Stimulated activated effector memory CD8-positive, alpha-beta T cell treated with anti-CD3 and anti-CD28 coated beads, Interleukin-12 subunit alpha, Interleukin-12 subunit beta, amount 100 ng/mL, for 72 hours (primary cell): ENCODE data around the gene MYH16.
A peak's percentile ranks its signal among the peaks of the same experiment; 100 is the strongest.
"Not testable (repeated sequence)": the region's sequence is repeated elsewhere in the genome, so short reads cannot be mapped to it uniquely, and the experiment has no call there.

Experiments
- ATAC-seq: fragments of 150-1000 bp; cut with Tn5 transposase; 2 replicates; pipeline ENCODE4 v1.10.0; 2021
- DNase-seq, 2 donors: peaks; one replicate each; pipeline ENCODE4 v3.0.0; 2021 to 2022; ENCODE audit warnings: low spot score in 2 of 2
- H3K27ac Mint-ChIP-seq: one replicate; pipeline ENCODE4 v1.8.0; 2022; ENCODE audit warnings: mild to moderate bottlenecking, mixed read lengths
- H3K36me3 Mint-ChIP-seq: one replicate; pipeline ENCODE4 v1.8.0; 2022; ENCODE audit warnings: mild to moderate bottlenecking, mixed read lengths
- H3K4me1 Mint-ChIP-seq: one replicate; pipeline ENCODE4 v1.8.0; 2022; ENCODE audit warnings: mixed read lengths
- H3K4me3 Mint-ChIP-seq: one replicate; pipeline ENCODE4 v1.8.0; 2022; ENCODE audit warnings: mild to moderate bottlenecking, mixed read lengths
- H3K9me3 Mint-ChIP-seq: one replicate; pipeline ENCODE4 v1.8.0; 2022; ENCODE audit warnings: mixed read lengths

Gene MYH16

GRCh38 chr7:99252166-99252895 lies 20.3 kb upstream of the MYH16 start:
- no peaks in the 10 kb centered on the region for H3K36me3 Mint-ChIP-seq
- no peak for ATAC-seq
- no peaks in the 10 kb centered on the region for H3K4me1 Mint-ChIP-seq
- no peak overlapping the region for H3K4me3 Mint-ChIP-seq
- no peak overlapping the region for H3K27ac Mint-ChIP-seq
- no peaks in the 10 kb centered on the region for H3K9me3 Mint-ChIP-seq
- no peak for DNase-seq

- DNase-seq = no peak
- H3K4me3 Mint-ChIP-seq = no peak overlapping the region
- no peaks in the 10 kb centered on the region for H3K9me3 Mint-ChIP-seq
- H3K4me1 Mint-ChIP-seq = no peaks in the 10 kb centered on the region
- H3K27ac Mint-ChIP-seq = no peak overlapping the region
- H3K36me3 Mint-ChIP-seq = no peaks in the 10 kb centered on the region
- ATAC-seq = no peak
These were observed 19.3 kb upstream of the MYH16 start for GRCh38 chr7:99253369-99253768.

GRCh38 chr7:99254390-99254789 lies 18.2 kb upstream of the MYH16 start:
- ATAC-seq = no peak
- H3K4me1 Mint-ChIP-seq = no peaks in the 10 kb centered on the region
- H3K27ac Mint-ChIP-seq = no peak overlapping the region
- no peak overlapping the region for H3K4me3 Mint-ChIP-seq
- no peak for DNase-seq
- no peaks in the 10 kb centered on the region for H3K36me3 Mint-ChIP-seq
- no peaks in the 10 kb centered on the region for H3K9me3 Mint-ChIP-seq

- no peak for ATAC-seq
- Mint-ChIP-seq H3K4me3 (no peak overlapping the region), H3K9me3 (no peaks in the 10 kb centered on the region), H3K27ac (no peak overlapping the region), H3K4me1 (no peaks in the 10 kb centered on the region), H3K36me3 (no peaks in the 10 kb centered on the region)
- DNase-seq = no peak
These were observed 17.2 kb upstream of the MYH16 start for GRCh38 chr7:99255463-99255862.

- no peaks in the 10 kb centered on the region for H3K9me3 Mint-ChIP-seq
- H3K36me3 Mint-ChIP-seq = no peaks in the 10 kb centered on the region
- H3K4me3 Mint-ChIP-seq = no peak overlapping the region
- H3K27ac Mint-ChIP-seq = no peak overlapping the region
- DNase-seq = no peak
- no peaks in the 10 kb centered on the region for H3K4me1 Mint-ChIP-seq
- no peak for ATAC-seq
These were observed 15.6 kb upstream of the MYH16 start for GRCh38 chr7:99257065-99257464.

GRCh38 chr7:99257675-99258074 lies 15.0 kb upstream of the MYH16 start:
- DNase-seq = no peak
- no peak for ATAC-seq
- H3K4me1 Mint-ChIP-seq = no peaks in the 10 kb centered on the region

GRCh38 chr7:99258501-99258900 lies 14.1 kb upstream of the MYH16 start:
- DNase-seq = no peak
- Mint-ChIP-seq H3K4me1 (no peaks in the 10 kb centered on the region), H3K9me3 (no peaks in the 10 kb centered on the region), H3K27ac (no peak overlapping the region), H3K36me3 (no peaks in the 10 kb centered on the region), H3K4me3 (no peak overlapping the region)
- ATAC-seq = no peak

More at GRCh38 chr7:99257675-99258074, 15.0 kb upstream of the MYH16 start:
- H3K9me3 Mint-ChIP-seq = no peaks in the 10 kb centered on the region
- H3K36me3 Mint-ChIP-seq = no peaks in the 10 kb centered on the region
- H3K27ac Mint-ChIP-seq = no peak overlapping the region
- no peak overlapping the region for H3K4me3 Mint-ChIP-seq

GRCh38 chr7:99260395-99260794 lies 12.2 kb upstream of the MYH16 start:
- ATAC-seq = no peak
- Mint-ChIP-seq H3K4me3 (no peak overlapping the region), H3K4me1 (no peaks in the 10 kb centered on the region), H3K9me3 (no peaks in the 10 kb centered on the region), H3K36me3 (no peaks in the 10 kb centered on the region), H3K27ac (no peak overlapping the region)
- DNase-seq = no peak

- ATAC-seq (no peak), DNase-seq (no peak)
- Mint-ChIP-seq H3K4me1 (no peaks in the 10 kb centered on the region), H3K27ac (no peak overlapping the region), H3K36me3 (no peaks in the 10 kb centered on the region), H3K4me3 (no peak overlapping the region), H3K9me3 (no peaks in the 10 kb centered on the region)
These were observed 11.0 kb upstream of the MYH16 start for GRCh38 chr7:99261646-99262045.

- Mint-ChIP-seq H3K36me3 (no peaks in the 10 kb centered on the region), H3K4me1 (no peaks in the 10 kb centered on the region), H3K4me3 (no peak overlapping the region), H3K27ac (no peak overlapping the region), H3K9me3 (no peaks in the 10 kb centered on the region)
- DNase-seq (no peak), ATAC-seq (no peak)
These were observed 6.7 kb upstream of the MYH16 start for GRCh38 chr7:99265848-99266480.

GRCh38 chr7:99267481-99267840 lies 5.2 kb upstream of the MYH16 start:
- Mint-ChIP-seq H3K9me3 (no peaks in the 10 kb centered on the region), H3K4me3 (no peak overlapping the region), H3K4me1 (no peaks in the 10 kb centered on the region), H3K27ac (no peak overlapping the region), H3K36me3 (no peaks in the 10 kb centered on the region)
- ATAC-seq = peak; percentile 49
- DNase-seq = no peak

- no peak overlapping the region for H3K4me3 Mint-ChIP-seq
- no peaks in the 10 kb centered on the region for H3K4me1 Mint-ChIP-seq
- DNase-seq = no peak
- no peaks in the 10 kb centered on the region for H3K36me3 Mint-ChIP-seq
- no peak overlapping the region for H3K27ac Mint-ChIP-seq
- ATAC-seq = no peak
- H3K9me3 Mint-ChIP-seq = no peaks in the 10 kb centered on the region
These were observed 4.6 kb upstream of the MYH16 start for GRCh38 chr7:99267841-99268576.

GRCh38 chr7:99268577-99268908 lies 4.1 kb upstream of the MYH16 start:
- H3K4me3 Mint-ChIP-seq = no peak overlapping the region
- DNase-seq (no peak), ATAC-seq (no peak)
- no peak overlapping the region for H3K27ac Mint-ChIP-seq
- no peaks in the 10 kb centered on the region for H3K36me3 Mint-ChIP-seq
- H3K9me3 Mint-ChIP-seq = no peaks in the 10 kb centered on the region
- peaks cover 4% of the 10 kb centered on the region for H3K4me1 Mint-ChIP-seq

GRCh38 chr7:99270702-99271101 lies 1.9 kb upstream of the MYH16 start:
- H3K4me1 Mint-ChIP-seq = peaks cover 13% of the 10 kb centered on the region
- no peak overlapping the region for H3K4me3 Mint-ChIP-seq
- DNase-seq (no peak), ATAC-seq (no peak)
- H3K9me3 Mint-ChIP-seq = no peaks in the 10 kb centered on the region
- H3K36me3 Mint-ChIP-seq = no peaks in the 10 kb centered on the region
- H3K27ac Mint-ChIP-seq = no peak overlapping the region

GRCh38 chr7:99273561-99273960 lies 922 bp downstream of the MYH16 start:
- H3K36me3 Mint-ChIP-seq, DNase-seq, H3K9me3 Mint-ChIP-seq, ATAC-seq: not testable (repeated sequence)
- Mint-ChIP-seq H3K4me3 (peak overlapping the region; percentile 61), H3K4me1 (peaks cover 19% of the 10 kb centered on the region), H3K27ac (peak overlapping the region; percentile 92)

GRCh38 chr7:99274908-99275307 lies 2.3 kb downstream of the MYH16 start:
- Mint-ChIP-seq H3K27ac (peak overlapping the region; percentile 92), H3K4me1 (peaks cover 19% of the 10 kb centered on the region)
- H3K4me3 Mint-ChIP-seq, H3K36me3 Mint-ChIP-seq, ATAC-seq, DNase-seq, H3K9me3 Mint-ChIP-seq: not testable (repeated sequence)
